ENCODE results near the gene OR2T11. TPM values are rescaled to one million over a fixed set of nuclear protein-coding genes. Genes with fewer than 3 reads are reported as not detected.

Gene OR2T11
- total RNA-seq, 3 donors from 2014 or later = not detected

Other genes starting within 250 kb of the OR2T11 start
- not detected for gene OR2T1, start 232.0 kb downstream of the OR2T11 start, total RNA-seq
- gene OR2T2, start 189.5 kb downstream of the OR2T11 start, total RNA-seq = not detected
- gene OR2T3, start 161.7 kb downstream of the OR2T11 start, total RNA-seq = not detected
- gene OR2T5, start 146.5 kb downstream of the OR2T11 start, total RNA-seq = not detected
- not detected for gene OR2G6, start 127.0 kb downstream of the OR2T11 start, total RNA-seq
- gene OR2T29, start 72.3 kb downstream of the OR2T11 start, total RNA-seq = not detected
- gene OR2T34, start 60.3 kb downstream of the OR2T11 start, total RNA-seq = not detected
- not detected for gene OR2T10, start 37.4 kb downstream of the OR2T11 start, total RNA-seq
- gene OR2T35, start 10.2 kb upstream of the OR2T11 start, total RNA-seq = not detected
- not detected for gene OR2T27, start 20.4 kb upstream of the OR2T11 start, total RNA-seq
- gene OR14I1, start 67.7 kb upstream of the OR2T11 start, total RNA-seq = not detected
- 100 to 1,000 TPM; 235 to 700 (median 647) TPM for gene LYPD8, start 120.7 kb upstream of the OR2T11 start, total RNA-seq
- gene SH3BP5L, start 190.8 kb upstream of the OR2T11 start, total RNA-seq = 10 to 100 TPM; 27.2 to 31.0 (median 29.3) TPM
- gene ZNF672, start 203.1 kb upstream of the OR2T11 start, total RNA-seq = 10 to 100 TPM; 29.6 to 38.8 (median 38.3) TPM
- gene ZNF692, start 224.0 kb upstream of the OR2T11 start, total RNA-seq = 10 to 100 TPM; 26.7 to 51.7 (median 43.6) TPM

Data from mucosa of descending colon (tissue), 3 donors.